Hematopoietic multipotent progenitor cell treated with erythropoietin and hydrocortisone succinate and interleukin-3 and kit ligand, for 17 days (in vitro differentiated cells): ENCODE results near the gene NBAS.
"Not testable (repeated sequence)": the region's sequence is repeated elsewhere in the genome, so short reads cannot be mapped to it uniquely, and the experiment has no call there.

ENCODE experiments used
- DNase-seq: peaks from one replicate; pipeline ENCODE4 v3.0.0-alpha.2; 2015; ENCODE audit warnings: low spot score

The NBAS gene

GRCh38 chr2:15262792-15263191 is 298.3 kb downstream of the NBAS start:
- no peak for DNase-seq

- DNase-seq = no peak
Measured at GRCh38 chr2:15260835-15261234, 300.3 kb downstream of the NBAS start.

- DNase-seq = no peak
Measured at GRCh38 chr2:15260196-15260595, 300.9 kb downstream of the NBAS start.

- no peak for DNase-seq
Measured at GRCh38 chr2:15259356-15259756, 301.8 kb downstream of the NBAS start.

- not testable (repeated sequence) for DNase-seq
Measured at GRCh38 chr2:15258385-15258784, 302.7 kb downstream of the NBAS start.

GRCh38 chr2:15253835-15254286 is 307.3 kb downstream of the NBAS start:
- peak; percentile 53 for DNase-seq

- DNase-seq = no peak
Measured at GRCh38 chr2:15253247-15253646, 307.9 kb downstream of the NBAS start.

GRCh38 chr2:15251753-15252152 is 309.4 kb downstream of the NBAS start:
- no peak for DNase-seq

- not testable (repeated sequence) for DNase-seq
Measured at GRCh38 chr2:15250946-15251345, 310.2 kb downstream of the NBAS start.

GRCh38 chr2:15246870-15247269 is 314.3 kb downstream of the NBAS start:
- no peak for DNase-seq

GRCh38 chr2:15243762-15244161 is 317.4 kb downstream of the NBAS start:
- DNase-seq = no peak

- no peak for DNase-seq
Measured at GRCh38 chr2:15242936-15243461, 318.1 kb downstream of the NBAS start.

- no peak for DNase-seq
Measured at GRCh38 chr2:15241929-15242328, 319.2 kb downstream of the NBAS start.

GRCh38 chr2:15241201-15241600 is 319.9 kb downstream of the NBAS start:
- DNase-seq = no peak

- no peak for DNase-seq
Measured at GRCh38 chr2:15238028-15238427, 323.1 kb downstream of the NBAS start.

GRCh38 chr2:15230599-15231192 is 330.4 kb downstream of the NBAS start:
- DNase-seq = no peak

- no peak for DNase-seq
Measured at GRCh38 chr2:15226661-15227060, 334.5 kb downstream of the NBAS start.

GRCh38 chr2:15225131-15225530 is 336.0 kb downstream of the NBAS start:
- no peak for DNase-seq

- no peak for DNase-seq
Measured at GRCh38 chr2:15224641-15225040, 336.5 kb downstream of the NBAS start.

GRCh38 chr2:15223887-15224286 is 337.2 kb downstream of the NBAS start:
- no peak for DNase-seq

- no peak for DNase-seq
Measured at GRCh38 chr2:15222856-15223255, 338.3 kb downstream of the NBAS start.

- DNase-seq = no peak
Measured at GRCh38 chr2:15220603-15221002, 340.5 kb downstream of the NBAS start.

GRCh38 chr2:15218423-15219086 is 342.6 kb downstream of the NBAS start:
- no peak for DNase-seq

GRCh38 chr2:15212249-15212648 is 348.9 kb downstream of the NBAS start:
- no peak for DNase-seq
